AG10803 (cell line): Measurements from ENCODE around the gene SLC25A47.

Experiments
- DNase-seq: peaks from one replicate; pipeline ENCODE4 v3.0.0; 2010; ENCODE audit warnings: low read depth
- H3K4me3 ChIP-seq: 2 replicates; pipeline ENCODE4 v1.5.1; 2011; ENCODE audit warnings: mild to moderate bottlenecking, low read length, control low read depth
- CTCF ChIP-seq: conservative IDR thresholded peaks from 2 replicates; pipeline ENCODE4 v1.5.1; 2011; ENCODE audit warnings: mild to moderate bottlenecking, low read length, control low read depth, inconsistent platforms

Gene SLC25A47

GRCh38 chr14:100362311-100362927 lies 39.3 kb downstream of the SLC25A47 start:
- DNase-seq = no peak
- H3K4me3 ChIP-seq = no peak overlapping the region
- no peak for TF ChIP-seq CTCF

- no peak for TF ChIP-seq CTCF
- no peak for DNase-seq
- no peak overlapping the region for H3K4me3 ChIP-seq
These were observed 39.9 kb downstream of the SLC25A47 start for GRCh38 chr14:100363053-100363452.

GRCh38 chr14:100364403-100364802 lies 41.3 kb downstream of the SLC25A47 start:
- DNase-seq = no peak
- TF ChIP-seq CTCF = no peak

GRCh38 chr14:100365741-100366140 lies 42.6 kb downstream of the SLC25A47 start:
- H3K4me3 ChIP-seq = no peak overlapping the region
- no peak for TF ChIP-seq CTCF
- no peak for DNase-seq

More at GRCh38 chr14:100364403-100364802, 41.3 kb downstream of the SLC25A47 start:
- H3K4me3 ChIP-seq = no peak overlapping the region

- DNase-seq = no peak
- TF ChIP-seq CTCF = no peak
- H3K4me3 ChIP-seq = no peak overlapping the region
These were observed 45.9 kb downstream of the SLC25A47 start for GRCh38 chr14:100369019-100369418.

- H3K4me3 ChIP-seq = no peak overlapping the region
- TF ChIP-seq CTCF = no peak
- no peak for DNase-seq
These were observed 46.9 kb downstream of the SLC25A47 start for GRCh38 chr14:100370003-100370402.

GRCh38 chr14:100371773-100372172 lies 48.6 kb downstream of the SLC25A47 start:
- no peak overlapping the region for H3K4me3 ChIP-seq
- TF ChIP-seq CTCF = no peak
- DNase-seq = no peak
